ENCODE results near the gene FAM193A. TPM values are rescaled to one million over a fixed set of nuclear protein-coding genes. Genes with fewer than 3 reads are reported as not detected.
A peak's percentile ranks its signal among the peaks of the same experiment; 100 is the strongest.
"Not testable (repeated sequence)": the region's sequence is repeated elsewhere in the genome, so short reads cannot be mapped to it uniquely, and the experiment has no call there.

FAM193A gene
- total RNA-seq, 2 donors from 2014 or later, result 36.2 to 36.5 TPM

- no peak overlapping the region for H3K27ac Mint-ChIP-seq
- H3K27me3 Mint-ChIP-seq (ENCODE audit: low read depth), result no peaks in the 10 kb centered on the region
- H3K36me3 Mint-ChIP-seq (ENCODE audit: insufficient read depth in 2 of 2), result peaks cover 4 to 22% of the 10 kb centered on the region in 2 donors
- no peaks in the 10 kb centered on the region for H3K9me3 Mint-ChIP-seq
- peaks cover 7% of the 10 kb centered on the region for H3K4me1 Mint-ChIP-seq (ENCODE audit: low read depth)
- no peak overlapping the region for H3K4me3 Mint-ChIP-seq
- DNase-seq, result no peak
- ATAC-seq (replicated peaks in 1 of 2), result no peak
These were observed 29.2 kb upstream of the FAM193A start for GRCh38 chr4:2507259-2507658.

GRCh38 chr4:2507855-2508254, 28.6 kb upstream of the FAM193A start:
- ATAC-seq (replicated peaks in 1 of 2) (no peak), DNase-seq (no peak)
- Mint-ChIP-seq H3K27ac (no peak overlapping the region), H3K4me3 (no peak overlapping the region), H3K9me3 (no peaks in the 10 kb centered on the region), H3K27me3 (ENCODE audit: low read depth) (no peaks in the 10 kb centered on the region), H3K36me3 (ENCODE audit: insufficient read depth in 2 of 2) (peaks cover 4 to 22% of the 10 kb centered on the region in 2 donors), H3K4me1 (ENCODE audit: low read depth) (peaks cover 7% of the 10 kb centered on the region)

GRCh38 chr4:2510351-2511259, 25.8 kb upstream of the FAM193A start:
- H3K36me3 Mint-ChIP-seq (ENCODE audit: insufficient read depth in 2 of 2), result peaks cover 12 to 26% of the 10 kb centered on the region in 2 donors
- H3K27ac Mint-ChIP-seq, result peak overlapping the region; percentile 74
- H3K9me3 Mint-ChIP-seq, result no peaks in the 10 kb centered on the region
- H3K4me1 Mint-ChIP-seq (ENCODE audit: low read depth), result peaks cover 7% of the 10 kb centered on the region
- ATAC-seq (replicated peaks in 1 of 2) (no peak), DNase-seq (no peak)
- no peak overlapping the region for H3K4me3 Mint-ChIP-seq
- H3K27me3 Mint-ChIP-seq (ENCODE audit: low read depth), result no peaks in the 10 kb centered on the region

- H3K27ac Mint-ChIP-seq, result peak overlapping the region; percentile 62
- no peaks in the 10 kb centered on the region for H3K27me3 Mint-ChIP-seq (ENCODE audit: low read depth)
- H3K4me1 Mint-ChIP-seq (ENCODE audit: low read depth), result peaks cover 3% of the 10 kb centered on the region
- no peak overlapping the region for H3K4me3 Mint-ChIP-seq
- H3K36me3 Mint-ChIP-seq (ENCODE audit: insufficient read depth in 2 of 2), result peaks cover 11 to 24% of the 10 kb centered on the region in 2 donors
- ATAC-seq (replicated peaks in 1 of 2) (no peak), DNase-seq (no peak)
- H3K9me3 Mint-ChIP-seq, result no peaks in the 10 kb centered on the region
These were observed 24.8 kb upstream of the FAM193A start for GRCh38 chr4:2511645-2512131.

GRCh38 chr4:2512396-2513135, 23.9 kb upstream of the FAM193A start:
- DNase-seq (no peak), ATAC-seq (replicated peaks in 1 of 2) (no peak)
- Mint-ChIP-seq H3K36me3 (ENCODE audit: insufficient read depth in 2 of 2) (peaks cover 11 to 21% of the 10 kb centered on the region in 2 donors), H3K27me3 (ENCODE audit: low read depth) (no peaks in the 10 kb centered on the region), H3K4me3 (no peak overlapping the region), H3K27ac (peak overlapping the region; percentile 62), H3K9me3 (no peaks in the 10 kb centered on the region), H3K4me1 (ENCODE audit: low read depth) (no peaks in the 10 kb centered on the region)

- ATAC-seq (replicated peaks in 1 of 2); DNase-seq; H3K4me1 Mint-ChIP-seq (ENCODE audit: low read depth); H3K27me3 Mint-ChIP-seq (ENCODE audit: low read depth); H3K4me3 Mint-ChIP-seq; H3K27ac Mint-ChIP-seq; H3K9me3 Mint-ChIP-seq: not testable (repeated sequence)
- H3K36me3 Mint-ChIP-seq (ENCODE audit: insufficient read depth in 2 of 2), result peaks cover 11 to 23% of the 10 kb centered on the region in 2 donors
These were observed 22.3 kb upstream of the FAM193A start for GRCh38 chr4:2514193-2514592.

GRCh38 chr4:2514944-2515343, 21.5 kb upstream of the FAM193A start:
- not testable (repeated sequence) for H3K27ac Mint-ChIP-seq; ATAC-seq (replicated peaks in 1 of 2); H3K4me1 Mint-ChIP-seq (ENCODE audit: low read depth); H3K9me3 Mint-ChIP-seq; H3K27me3 Mint-ChIP-seq (ENCODE audit: low read depth); H3K4me3 Mint-ChIP-seq; DNase-seq
- peaks cover 11 to 22% of the 10 kb centered on the region in 2 donors for H3K36me3 Mint-ChIP-seq (ENCODE audit: insufficient read depth in 2 of 2)

- Mint-ChIP-seq H3K9me3 (no peaks in the 10 kb centered on the region), H3K4me3 (no peak overlapping the region), H3K36me3 (ENCODE audit: insufficient read depth in 2 of 2) (peaks cover 11 to 18% of the 10 kb centered on the region in 2 donors), H3K27ac (no peak overlapping the region), H3K4me1 (ENCODE audit: low read depth) (no peaks in the 10 kb centered on the region), H3K27me3 (ENCODE audit: low read depth) (no peaks in the 10 kb centered on the region)
- DNase-seq (no peak), ATAC-seq (replicated peaks in 1 of 2) (peak in 1 of 2 donors; percentile 24)
These were observed 20.5 kb upstream of the FAM193A start for GRCh38 chr4:2515830-2516550.

GRCh38 chr4:2516635-2517034, 19.8 kb upstream of the FAM193A start:
- no peak overlapping the region for H3K4me3 Mint-ChIP-seq
- peak in 1 of 2 donors; percentile 24 for ATAC-seq (replicated peaks in 1 of 2)
- H3K36me3 Mint-ChIP-seq (ENCODE audit: insufficient read depth in 2 of 2), result peaks cover 11 to 18% of the 10 kb centered on the region in 2 donors
- H3K9me3 Mint-ChIP-seq, result no peaks in the 10 kb centered on the region
- no peak for DNase-seq
- H3K27me3 Mint-ChIP-seq (ENCODE audit: low read depth), result no peaks in the 10 kb centered on the region
- no peaks in the 10 kb centered on the region for H3K4me1 Mint-ChIP-seq (ENCODE audit: low read depth)
- no peak overlapping the region for H3K27ac Mint-ChIP-seq

- Mint-ChIP-seq H3K4me3 (no peak overlapping the region), H3K27me3 (ENCODE audit: low read depth) (no peaks in the 10 kb centered on the region), H3K4me1 (ENCODE audit: low read depth) (no peaks in the 10 kb centered on the region), H3K36me3 (ENCODE audit: insufficient read depth in 2 of 2) (no peaks in the 10 kb centered on the region), H3K9me3 (no peaks in the 10 kb centered on the region), H3K27ac (no peak overlapping the region)
- DNase-seq, result no peak
- ATAC-seq (replicated peaks in 1 of 2), result no peak
These were observed 9.9 kb upstream of the FAM193A start for GRCh38 chr4:2526559-2526958.

- ATAC-seq (replicated peaks in 1 of 2), result no peak
- Mint-ChIP-seq H3K36me3 (ENCODE audit: insufficient read depth in 2 of 2) (peaks cover 1% of the 10 kb centered on the region in 2 donors), H3K4me3 (peak overlapping the region; percentile 94 to 95), H3K27me3 (ENCODE audit: low read depth) (no peaks in the 10 kb centered on the region), H3K4me1 (ENCODE audit: low read depth) (peaks cover 25% of the 10 kb centered on the region), H3K9me3 (no peaks in the 10 kb centered on the region), H3K27ac (peak overlapping the region; percentile 96)
- DNase-seq, result no peak
These were observed 1.5 kb upstream of the FAM193A start for GRCh38 chr4:2534904-2535375.

- Mint-ChIP-seq H3K9me3 (no peaks in the 10 kb centered on the region), H3K27me3 (ENCODE audit: low read depth) (no peaks in the 10 kb centered on the region), H3K36me3 (ENCODE audit: insufficient read depth in 2 of 2) (peaks cover 1% of the 10 kb centered on the region in 2 donors), H3K27ac (peak overlapping the region; percentile 96), H3K4me3 (peak overlapping the region; percentile 94 to 95), H3K4me1 (ENCODE audit: low read depth) (peaks cover 25% of the 10 kb centered on the region)
- ATAC-seq (replicated peaks in 1 of 2) (peak; percentile 39 to 44), DNase-seq (peak; percentile 64 to 69)
These were observed 863 bp upstream of the FAM193A start for GRCh38 chr4:2535376-2536192.

Measured in activated T-cell treated with anti-CD3 and anti-CD28 coated beads, Interleukin-2, amount 50 U/mL, for 72 hours (primary cell).